HG03025 (cell line): ENCODE data around the gene PLCB3.

Experiments used
- ATAC-seq: cut with Tn5 transposase; IDR thresholded peaks from one replicate; pipeline ENCODE4 v1.9.1; 2021; ENCODE audit warnings: mild to moderate bottlenecking, moderate library complexity; ENCODE audit not compliant: unreplicated experiment, low FRiP score

PLCB3 gene

DNA sequence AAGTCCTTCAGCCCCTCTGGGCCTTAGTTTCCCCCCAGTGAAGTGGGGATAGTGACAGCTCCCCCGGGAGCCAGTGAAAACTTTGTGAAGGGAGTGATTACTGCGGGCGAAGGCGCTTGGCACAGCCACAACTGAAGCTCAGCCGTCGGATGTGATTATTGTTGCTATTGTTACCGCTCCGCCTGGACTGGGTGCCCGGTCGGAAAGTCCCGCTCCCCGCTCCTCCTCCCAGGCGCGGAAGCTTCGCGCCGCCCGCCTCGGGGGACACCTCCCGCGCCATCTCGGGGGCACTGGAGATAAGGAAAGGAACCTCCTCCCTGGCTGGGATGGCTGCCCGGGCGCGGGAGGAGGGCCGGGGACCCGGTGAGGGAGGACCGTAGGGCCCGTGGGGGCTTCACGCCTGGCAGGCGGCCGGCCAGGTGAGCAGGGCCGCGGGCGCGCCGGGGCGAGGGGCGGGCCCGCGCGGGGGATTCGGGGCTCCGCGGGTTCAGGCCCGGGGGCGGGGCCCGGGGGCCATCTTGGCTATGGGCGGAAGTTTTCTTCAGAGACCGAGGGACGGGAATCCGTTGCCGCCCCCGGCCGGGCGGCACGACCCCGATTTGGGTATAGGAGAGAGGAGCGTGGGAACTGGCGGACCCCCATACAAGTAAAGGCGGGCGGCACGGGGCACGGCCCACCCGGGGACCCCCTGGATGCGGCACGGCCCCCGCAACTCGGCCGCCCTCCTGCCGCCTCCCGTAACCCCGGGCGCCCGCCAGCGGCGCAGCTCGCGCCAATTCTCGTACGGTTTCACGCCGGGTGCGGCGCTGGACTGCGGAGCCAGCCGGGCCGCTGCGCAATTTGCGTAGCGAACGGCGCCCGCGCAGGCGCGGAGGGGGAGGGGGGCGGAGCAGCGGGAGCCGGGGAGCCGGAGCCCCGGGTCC lies 33.9 kb downstream of the PLCB3 start, which contains the start of gene GPR137:
TSS of gene GPR137 (plus strand) at position 887 of the 923 bp plus-strand sequence. CDS start 677 bp downstream, outside the sequence.
- ATAC-seq = peak; percentile 55

- ATAC-seq = no peak
Observed at GRCh38 chr11:64285885-64286800, 34.8 kb downstream of the PLCB3 start.

- ATAC-seq = no peak
Observed at GRCh38 chr11:64286801-64287159, 35.5 kb downstream of the PLCB3 start.

- ATAC-seq = no peak
Observed at GRCh38 chr11:64287676-64288352, 36.5 kb downstream of the PLCB3 start.

GRCh38 chr11:64288353-64288750 lies 37.0 kb downstream of the PLCB3 start:
- ATAC-seq = no peak

GRCh38 chr11:64289002-64289564 lies 37.8 kb downstream of the PLCB3 start:
- no peak for ATAC-seq

DNA sequence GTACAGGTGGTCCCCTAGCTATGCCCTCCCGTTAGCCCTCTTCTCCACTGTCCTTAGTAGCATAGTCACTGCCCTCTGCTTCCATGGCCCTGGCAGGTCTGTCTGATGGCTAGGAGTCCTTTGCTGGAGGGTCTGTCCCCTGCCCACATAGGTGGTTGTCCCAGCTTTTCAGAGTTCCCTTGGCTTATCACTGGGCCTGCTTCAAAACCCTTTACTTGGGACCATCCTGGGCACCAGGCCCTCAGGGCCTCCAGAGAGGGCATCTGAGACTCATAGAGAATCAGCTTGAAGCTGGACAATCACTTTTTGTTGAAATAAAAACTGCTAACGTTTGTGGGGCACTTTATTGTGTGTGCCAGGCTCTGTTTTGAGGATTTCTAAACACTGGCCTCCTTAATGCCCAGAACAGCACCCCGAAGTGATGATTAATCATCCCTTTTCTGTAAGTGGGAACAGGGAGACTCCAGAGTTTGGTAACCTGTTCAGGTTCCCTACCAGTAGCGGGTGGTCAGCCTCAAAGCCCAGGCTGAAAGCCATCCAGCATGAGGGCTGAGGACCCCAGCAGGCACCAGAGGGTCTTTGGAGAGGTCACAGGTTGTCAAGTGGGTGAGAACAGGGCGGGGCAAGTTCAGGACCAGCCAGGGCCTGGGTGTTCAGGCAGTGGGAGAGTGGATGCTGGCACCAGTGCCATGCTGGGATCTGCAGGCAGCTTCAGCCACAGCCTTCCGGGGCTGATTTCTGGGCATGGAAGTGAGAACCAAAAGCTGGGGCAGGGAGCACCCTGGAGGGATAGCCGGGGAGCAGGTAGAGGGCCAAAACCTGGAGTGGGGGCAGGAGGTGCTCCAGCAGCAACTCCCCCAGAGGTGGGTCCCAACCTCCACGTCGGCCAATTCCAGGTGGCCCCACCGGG lies 39.3 kb downstream of the PLCB3 start:
- ATAC-seq = no peak

GRCh38 chr11:64291262-64291751 lies 40.0 kb downstream of the PLCB3 start, which contains the start of gene KCNK4:
Gene KCNK4 (plus strand): TSS chr11:64291302. CDS start chr11:64293019, 1,717 bp downstream.
- no peak for ATAC-seq

DNA sequence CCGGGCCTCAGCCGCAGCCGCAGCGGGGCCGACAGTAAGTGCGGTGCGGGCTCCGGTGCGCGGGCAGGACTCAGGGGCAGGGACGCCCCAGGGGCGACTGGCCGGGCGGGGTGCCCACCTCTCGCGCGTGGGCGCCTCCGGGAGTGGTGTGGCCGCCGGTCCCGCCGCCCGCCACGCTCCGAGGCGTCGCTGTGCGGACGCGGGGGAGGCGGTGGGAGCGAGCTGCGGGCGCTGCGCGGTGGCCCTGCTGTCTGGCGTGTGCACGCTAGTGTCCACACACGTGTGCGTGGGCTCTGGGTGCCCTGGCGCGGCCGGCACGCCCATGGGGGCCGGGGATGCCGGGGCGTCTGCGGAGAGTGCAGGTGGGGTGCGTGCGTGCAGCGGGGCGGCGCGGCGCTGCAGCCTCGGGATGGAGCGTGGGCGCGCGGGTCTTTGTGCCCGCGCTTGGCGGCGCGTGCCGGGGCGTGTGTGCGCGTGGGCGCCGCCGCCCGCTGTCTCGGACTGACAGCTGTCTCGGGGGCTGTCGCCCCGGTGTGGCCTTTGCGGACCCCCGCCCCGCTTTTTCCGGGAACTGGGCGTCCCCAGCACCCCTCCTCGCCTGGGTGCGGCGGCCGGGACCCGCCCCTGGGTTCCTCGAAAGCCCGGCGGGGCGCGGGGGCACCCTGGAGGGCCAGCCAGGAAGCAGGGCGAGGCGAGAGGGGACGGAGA lies 40.6 kb downstream of the PLCB3 start:
- ATAC-seq = no peak

GRCh38 chr11:64292460-64293254 lies 41.3 kb downstream of the PLCB3 start:
- no peak for ATAC-seq

GRCh38 chr11:64294774-64295173 lies 43.4 kb downstream of the PLCB3 start:
- no peak for ATAC-seq

- no peak for ATAC-seq
Observed at GRCh38 chr11:64295760-64296159, 44.4 kb downstream of the PLCB3 start.

DNA sequence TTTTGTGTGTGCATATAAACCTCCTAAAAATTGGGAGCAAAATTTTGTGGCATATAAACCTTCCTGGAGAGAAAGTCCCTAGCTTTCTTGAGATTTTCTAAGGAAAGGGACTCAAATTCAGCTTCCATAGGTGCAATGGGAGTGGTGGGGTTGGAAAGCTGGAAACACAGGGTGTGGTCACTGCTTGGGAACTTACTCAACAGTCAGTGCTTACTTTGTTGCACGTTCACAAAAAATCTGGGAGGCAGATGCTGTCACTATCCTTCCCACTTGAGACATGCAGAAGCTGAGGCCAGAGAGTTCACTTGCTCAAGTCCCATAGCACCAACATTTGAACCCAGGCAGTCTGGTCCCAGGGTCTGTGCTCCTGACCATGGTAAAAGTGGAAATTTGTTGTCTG lies 44.9 kb downstream of the PLCB3 start:
- no peak for ATAC-seq

- no peak for ATAC-seq
Observed at GRCh38 chr11:64296830-64297698, 45.7 kb downstream of the PLCB3 start.

GRCh38 chr11:64297699-64298358 lies 46.5 kb downstream of the PLCB3 start:
- no peak for ATAC-seq
